GM21825 (cell line): ENCODE measurements around the gene TMEM273.

Experiments used
- ATAC-seq: cut with Tn5 transposase; IDR thresholded peaks from one replicate; pipeline ENCODE4 v1.9.1; 2021; ENCODE audit warnings: mild to moderate bottlenecking, moderate library complexity; ENCODE audit not compliant: unreplicated experiment

TMEM273 gene

GRCh38 chr10:49149881-49150280 is 38.3 kb downstream of the TMEM273 start:
- ATAC-seq = no peak

- ATAC-seq = no peak
These were observed 44.0 kb downstream of the TMEM273 start for GRCh38 chr10:49144058-49144720.

- no peak for ATAC-seq
These were observed 44.9 kb downstream of the TMEM273 start for GRCh38 chr10:49143249-49143648.

GRCh38 chr10:49141541-49142332 is 46.5 kb downstream of the TMEM273 start:
- ATAC-seq = peak; percentile 67

GRCh38 chr10:49140304-49141177 is 47.6 kb downstream of the TMEM273 start:
- no peak for ATAC-seq

- no peak for ATAC-seq
These were observed 48.4 kb downstream of the TMEM273 start for GRCh38 chr10:49139846-49140195.

GRCh38 chr10:49139028-49139845 is 49.0 kb downstream of the TMEM273 start:
- no peak for ATAC-seq

- ATAC-seq = no peak
These were observed 49.8 kb downstream of the TMEM273 start for GRCh38 chr10:49138361-49138891.

GRCh38 chr10:49136525-49136924 is 51.7 kb downstream of the TMEM273 start:
- ATAC-seq = no peak

- ATAC-seq = no peak
These were observed 52.4 kb downstream of the TMEM273 start for GRCh38 chr10:49135575-49136313.

GRCh38 chr10:49134327-49134726 is 53.9 kb downstream of the TMEM273 start:
- ATAC-seq = no peak

- no peak for ATAC-seq
These were observed 54.4 kb downstream of the TMEM273 start, which contains the start of gene FAM170B for GRCh38 chr10:49133706-49134248. FAM170B (minus strand) TSS chr10:49134021; CDS start chr10:49133918, 103 bp downstream.

GRCh38 chr10:49132362-49132737 is 55.8 kb downstream of the TMEM273 start:
- ATAC-seq = no peak

- ATAC-seq = no peak
These were observed 56.5 kb downstream of the TMEM273 start for GRCh38 chr10:49131507-49132361.

GRCh38 chr10:49129376-49129775 is 58.8 kb downstream of the TMEM273 start:
- no peak for ATAC-seq

GRCh38 chr10:49128854-49129253 is 59.3 kb downstream of the TMEM273 start:
- no peak for ATAC-seq

GRCh38 chr10:49123981-49124950 is 63.9 kb downstream of the TMEM273 start:
- ATAC-seq = no peak
